IPS-15b (cell line): ENCODE measurements around the gene BZW2.

ENCODE experiments used
- H3K27me3 ChIP-seq: one replicate; pipeline ENCODE4 v1.6.1; 2013; ENCODE audit warnings: low read length; ENCODE audit not compliant: control insufficient read depth, insufficient read depth
- H3K36me3 ChIP-seq: one replicate; pipeline ENCODE4 v1.6.1; 2013; ENCODE audit warnings: low read length; ENCODE audit not compliant: control insufficient read depth, insufficient read depth
- H3K4me1 ChIP-seq: one replicate; pipeline ENCODE4 v1.6.1; 2013; ENCODE audit warnings: mild to moderate bottlenecking, low read length; ENCODE audit not compliant: control insufficient read depth, insufficient read depth
- H3K4me3 ChIP-seq: one replicate; pipeline ENCODE4 v1.5.1; 2013; ENCODE audit warnings: low read depth, low read length
- H3K9ac ChIP-seq: one replicate; pipeline ENCODE4 v1.6.1; 2013; ENCODE audit warnings: low read depth, mild to moderate bottlenecking, low read length
- H3K9me3 ChIP-seq: one replicate; pipeline ENCODE4 v1.6.1; 2013; ENCODE audit warnings: mild to moderate bottlenecking, low read length; ENCODE audit not compliant: control insufficient read depth, insufficient read depth

BZW2 gene

GRCh38 chr7:16645593-16646471 lies at the start of gene BZW2, which contains the start of gene ANKMY2:
Gene BZW2, plus strand, starts transcription at chr7:16646181. Its CDS starts 19,263 bp downstream, at chr7:16665444.
Gene ANKMY2, minus strand, starts transcription at chr7:16645754. Its CDS starts 181 bp downstream, at chr7:16645573.
- no peaks in the 10 kb centered on the region for H3K36me3 ChIP-seq
- no peaks in the 10 kb centered on the region for H3K9me3 ChIP-seq
- H3K4me3 ChIP-seq: peak within 1 kb of the TSS; percentile 89
- peak within 1 kb of the TSS; percentile 97 for H3K9ac ChIP-seq
- peaks cover 19% of the 10 kb centered on the region for H3K4me1 ChIP-seq
- peaks cover 7% of the 10 kb centered on the region for H3K27me3 ChIP-seq

GRCh38 chr7:16598015-16598414 lies 48.0 kb upstream of the BZW2 start:
- H3K9ac ChIP-seq: no peak overlapping the region
- H3K27me3 ChIP-seq: no peaks in the 10 kb centered on the region
- no peak overlapping the region for H3K4me3 ChIP-seq
- H3K4me1 ChIP-seq: peaks cover 8% of the 10 kb centered on the region
- H3K9me3 ChIP-seq: no peaks in the 10 kb centered on the region
- H3K36me3 ChIP-seq: no peaks in the 10 kb centered on the region

- Histone ChIP-seq H3K4me1 (peaks cover 8% of the 10 kb centered on the region), H3K36me3 (no peaks in the 10 kb centered on the region), H3K9ac (no peak overlapping the region), H3K9me3 (no peaks in the 10 kb centered on the region), H3K27me3 (no peaks in the 10 kb centered on the region), H3K4me3 (no peak overlapping the region)
These were observed 46.1 kb upstream of the BZW2 start for GRCh38 chr7:16599860-16600259.

GRCh38 chr7:16603633-16604032 lies 42.3 kb upstream of the BZW2 start:
- Histone ChIP-seq H3K9ac (no peak overlapping the region), H3K9me3 (no peaks in the 10 kb centered on the region), H3K4me3 (no peak overlapping the region), H3K36me3 (no peaks in the 10 kb centered on the region), H3K4me1 (no peaks in the 10 kb centered on the region), H3K27me3 (no peaks in the 10 kb centered on the region)

GRCh38 chr7:16604054-16604453 lies 41.9 kb upstream of the BZW2 start:
- Histone ChIP-seq H3K27me3 (no peaks in the 10 kb centered on the region), H3K9me3 (no peaks in the 10 kb centered on the region), H3K4me3 (no peak overlapping the region), H3K36me3 (no peaks in the 10 kb centered on the region), H3K9ac (no peak overlapping the region), H3K4me1 (no peaks in the 10 kb centered on the region)

GRCh38 chr7:16606704-16607103 lies 39.3 kb upstream of the BZW2 start:
- no peaks in the 10 kb centered on the region for H3K27me3 ChIP-seq
- no peaks in the 10 kb centered on the region for H3K9me3 ChIP-seq
- no peak overlapping the region for H3K4me3 ChIP-seq
- no peak overlapping the region for H3K9ac ChIP-seq
- no peaks in the 10 kb centered on the region for H3K36me3 ChIP-seq
- H3K4me1 ChIP-seq: no peaks in the 10 kb centered on the region

GRCh38 chr7:16609842-16610450 lies 36.0 kb upstream of the BZW2 start:
- Histone ChIP-seq H3K36me3 (no peaks in the 10 kb centered on the region), H3K4me3 (no peak overlapping the region), H3K27me3 (no peaks in the 10 kb centered on the region), H3K9me3 (no peaks in the 10 kb centered on the region), H3K4me1 (no peaks in the 10 kb centered on the region), H3K9ac (no peak overlapping the region)

GRCh38 chr7:16611711-16612110 lies 34.3 kb upstream of the BZW2 start:
- Histone ChIP-seq H3K36me3 (no peaks in the 10 kb centered on the region), H3K4me1 (peaks cover 2% of the 10 kb centered on the region), H3K27me3 (no peaks in the 10 kb centered on the region), H3K4me3 (no peak overlapping the region), H3K9me3 (no peaks in the 10 kb centered on the region), H3K9ac (no peak overlapping the region)

- Histone ChIP-seq H3K9ac (no peak overlapping the region), H3K4me1 (peaks cover 2% of the 10 kb centered on the region), H3K36me3 (no peaks in the 10 kb centered on the region), H3K9me3 (no peaks in the 10 kb centered on the region), H3K27me3 (no peaks in the 10 kb centered on the region), H3K4me3 (no peak overlapping the region)
These were observed 30.8 kb upstream of the BZW2 start for GRCh38 chr7:16615228-16615627.

GRCh38 chr7:16616122-16616521 lies 29.9 kb upstream of the BZW2 start:
- Histone ChIP-seq H3K9me3 (no peaks in the 10 kb centered on the region), H3K27me3 (no peaks in the 10 kb centered on the region), H3K4me3 (no peak overlapping the region), H3K36me3 (no peaks in the 10 kb centered on the region), H3K4me1 (peaks cover 2% of the 10 kb centered on the region), H3K9ac (no peak overlapping the region)

GRCh38 chr7:16616542-16616941 lies 29.4 kb upstream of the BZW2 start:
- peaks cover 2% of the 10 kb centered on the region for H3K4me1 ChIP-seq
- H3K27me3 ChIP-seq: no peaks in the 10 kb centered on the region
- no peaks in the 10 kb centered on the region for H3K36me3 ChIP-seq
- H3K9me3 ChIP-seq: no peaks in the 10 kb centered on the region
- no peak overlapping the region for H3K4me3 ChIP-seq
- H3K9ac ChIP-seq: no peak overlapping the region

GRCh38 chr7:16619979-16620408 lies 26.0 kb upstream of the BZW2 start:
- Histone ChIP-seq H3K9ac (no peak overlapping the region), H3K36me3 (no peaks in the 10 kb centered on the region), H3K4me1 (peaks cover 2% of the 10 kb centered on the region), H3K9me3 (no peaks in the 10 kb centered on the region), H3K27me3 (no peaks in the 10 kb centered on the region), H3K4me3 (no peak overlapping the region)
